ENCODE measurements around the gene CLCN1.
"Not testable (repeated sequence)": the region's sequence is repeated elsewhere in the genome, so short reads cannot be mapped to it uniquely, and the experiment has no call there.

CLCN1 gene

DNA sequence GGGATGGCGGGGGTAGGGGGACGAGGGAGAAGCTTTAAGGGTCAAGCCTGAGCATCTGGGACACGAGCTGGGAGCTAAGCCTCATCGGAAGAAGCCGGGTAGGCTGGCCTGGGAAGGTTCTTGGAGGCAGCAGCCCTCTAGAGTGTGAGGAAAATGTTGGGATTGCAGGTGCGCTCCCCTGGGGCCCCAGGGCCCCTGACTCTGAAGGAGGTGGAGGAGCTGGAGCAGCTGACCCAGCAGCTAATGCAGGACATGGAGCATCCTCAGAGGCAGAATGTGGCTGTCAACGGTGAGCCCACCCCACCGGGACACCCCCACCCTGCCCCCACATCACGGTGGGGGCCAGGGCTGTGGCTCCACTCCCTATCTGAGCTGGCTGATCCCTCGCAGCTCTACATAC, 72.1 kb downstream of the CLCN1 start:
- DNase-seq: no peak

DNA sequence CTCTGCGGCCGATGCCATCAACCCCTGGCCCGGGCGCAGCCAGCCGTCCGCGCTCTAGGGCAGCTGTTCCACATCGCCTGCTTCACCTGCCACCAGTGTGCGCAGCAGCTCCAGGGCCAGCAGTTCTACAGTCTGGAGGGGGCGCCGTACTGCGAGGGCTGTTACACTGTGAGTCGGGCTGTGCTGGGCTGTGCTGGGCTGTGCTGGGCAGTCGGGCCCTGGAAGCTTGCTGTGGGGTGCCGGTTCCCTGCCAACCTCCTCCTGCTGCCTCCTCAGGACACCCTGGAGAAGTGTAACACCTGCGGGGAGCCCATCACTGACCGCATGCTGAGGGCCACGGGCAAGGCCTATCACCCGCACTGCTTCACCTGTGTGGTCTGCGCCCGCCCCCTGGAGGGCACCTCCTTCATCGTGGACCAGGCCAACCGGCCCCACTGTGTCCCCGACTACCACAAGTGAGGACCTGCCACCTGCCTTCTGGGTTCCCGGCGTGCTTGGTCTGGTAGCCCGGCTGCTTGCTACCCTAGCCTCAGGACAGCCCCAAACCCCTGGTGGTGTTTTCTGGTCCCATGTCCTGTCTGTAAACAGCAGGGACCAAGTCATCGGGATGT, 72.7 kb downstream of the CLCN1 start:
- DNase-seq: no peak

DNA sequence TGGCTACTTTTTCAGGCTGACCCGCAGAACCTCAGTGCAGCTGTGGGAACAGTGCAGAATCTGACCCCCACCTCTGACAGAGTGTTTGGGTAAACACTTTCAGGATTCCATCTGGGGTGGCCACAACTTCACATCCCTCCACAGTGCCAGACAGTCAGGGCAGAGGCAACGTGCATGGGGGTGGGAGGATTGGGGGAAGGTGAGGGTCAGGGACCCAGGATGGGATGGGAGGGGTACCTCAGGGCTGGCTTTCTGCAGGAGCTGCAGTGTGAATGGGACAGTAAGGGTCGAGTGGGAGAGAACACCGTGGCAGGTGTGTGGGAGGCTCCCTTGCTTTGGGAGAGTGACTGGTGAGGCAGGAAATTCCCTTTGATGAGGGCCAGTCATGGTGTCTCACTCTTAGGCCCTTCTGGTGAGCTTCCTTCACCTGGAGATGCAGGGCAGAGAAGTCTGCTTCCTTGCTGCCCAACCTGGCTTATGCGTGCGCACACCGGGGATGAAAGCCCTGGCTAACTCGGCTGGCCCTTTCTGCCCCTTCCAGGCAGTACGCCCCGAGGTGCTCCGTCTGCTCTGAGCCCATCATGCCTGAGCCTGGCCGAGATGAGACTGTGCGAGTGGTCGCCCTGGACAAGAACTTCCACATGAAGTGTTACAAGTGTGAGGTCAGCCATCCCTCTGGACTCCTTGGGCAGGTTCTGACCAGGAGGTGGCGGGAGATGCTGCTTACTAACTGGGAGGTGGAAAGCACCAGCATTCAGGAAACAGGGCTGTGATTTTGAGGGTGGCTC, 73.6 kb downstream of the CLCN1 start:
- no peak for DNase-seq

DNA sequence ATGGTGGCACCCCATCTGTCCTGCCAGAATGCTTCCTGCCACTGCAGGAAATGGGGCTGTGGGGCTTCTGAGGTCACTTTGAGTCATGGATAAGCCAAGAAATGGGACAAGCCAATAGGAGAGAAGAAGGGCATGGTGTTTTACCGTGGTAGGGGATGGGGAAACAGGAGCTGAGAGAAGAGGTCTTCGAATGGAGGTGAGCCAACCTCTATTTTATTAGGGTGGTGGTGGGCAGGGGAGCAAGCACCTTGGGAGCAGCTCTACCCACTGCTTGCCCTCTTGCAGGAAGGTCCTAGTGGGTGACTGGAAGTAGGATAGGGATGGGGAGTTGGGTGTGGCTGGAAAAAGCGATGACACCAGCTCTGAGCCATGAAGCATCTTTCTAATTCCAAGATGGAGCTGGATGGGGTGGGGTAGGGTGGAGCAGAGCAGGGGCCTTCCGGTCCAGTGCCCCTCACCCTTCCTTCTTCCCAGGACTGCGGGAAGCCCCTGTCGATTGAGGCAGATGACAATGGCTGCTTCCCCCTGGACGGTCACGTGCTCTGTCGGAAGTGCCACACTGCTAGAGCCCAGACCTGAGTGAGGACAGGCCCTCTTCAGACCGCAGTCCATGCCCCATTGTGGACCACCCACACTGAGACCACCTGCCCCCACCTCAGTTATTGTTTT, 74.3 kb downstream of the CLCN1 start:
- DNase-seq: no peak

DNA sequence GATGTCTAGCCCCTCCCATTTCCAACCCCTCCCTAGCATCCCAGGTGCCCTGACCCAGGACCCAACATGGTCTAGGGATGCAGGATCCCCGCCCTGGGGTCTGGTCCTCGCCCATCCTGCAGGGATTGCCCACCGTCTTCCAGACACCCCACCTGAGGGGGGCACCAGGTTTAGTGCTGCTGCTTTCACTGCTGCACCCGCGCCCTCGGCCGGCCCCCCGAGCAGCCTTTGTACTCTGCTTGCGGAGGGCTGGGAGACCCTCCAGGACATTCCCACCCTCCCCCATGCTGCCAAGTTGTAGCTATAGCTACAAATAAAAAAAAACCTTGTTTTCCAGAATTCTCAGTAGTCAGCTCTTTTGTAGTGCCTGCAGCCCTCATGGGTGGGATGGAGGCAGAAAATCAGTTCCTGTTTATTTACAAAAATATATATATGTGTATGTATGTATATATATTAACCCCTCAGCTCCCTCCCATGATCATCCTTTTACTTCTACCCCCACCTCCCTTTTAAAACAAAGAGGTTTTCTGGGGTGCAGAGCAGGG, 74.9 kb downstream of the CLCN1 start:
- no peak for DNase-seq

DNA sequence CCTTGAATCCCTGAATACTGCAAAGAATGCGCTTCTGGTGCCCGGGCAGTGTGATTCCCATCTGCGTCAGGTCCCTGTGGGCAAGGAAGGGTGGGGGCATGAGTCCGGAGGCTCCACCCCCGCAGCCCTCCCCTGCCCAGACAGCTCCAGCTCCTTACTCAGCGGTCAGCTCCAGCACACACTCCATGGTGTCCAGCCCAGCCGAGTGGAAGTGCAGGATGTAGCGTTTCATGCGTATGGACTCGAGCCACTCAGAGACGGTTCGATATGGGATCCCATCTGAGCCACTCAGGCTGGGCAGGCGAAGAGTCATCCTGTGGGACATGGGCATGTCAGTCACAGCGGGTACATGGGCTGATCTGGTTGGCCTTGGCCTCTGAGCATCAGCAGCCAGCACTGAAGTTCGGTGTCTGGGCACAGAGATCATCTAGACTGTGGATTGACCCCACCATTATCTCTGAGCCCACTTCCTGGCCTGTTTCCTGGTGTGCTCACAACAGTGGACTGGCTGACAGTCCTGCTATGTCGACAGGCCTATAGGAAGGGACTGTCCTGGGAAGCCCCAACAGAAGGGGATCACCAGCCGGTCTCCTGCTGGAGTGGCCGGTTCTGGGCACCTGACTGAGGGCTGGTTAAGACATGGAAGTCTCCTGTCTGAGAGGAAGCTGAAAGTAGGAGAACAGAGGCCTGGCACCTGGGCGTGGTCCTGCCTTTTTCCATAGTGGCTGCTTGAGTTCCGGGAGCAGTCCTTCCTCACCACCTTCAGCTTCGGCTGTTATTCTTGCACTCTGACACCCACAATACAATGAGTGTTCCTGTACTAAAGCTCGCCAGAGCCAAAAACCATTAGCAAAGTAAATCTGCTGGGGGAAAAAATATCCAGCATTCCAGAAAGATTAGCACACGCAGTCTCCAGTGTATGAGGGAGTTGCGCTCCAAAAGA, 75.8 kb downstream of the CLCN1 start:
- peak; percentile 64 for DNase-seq

DNA sequence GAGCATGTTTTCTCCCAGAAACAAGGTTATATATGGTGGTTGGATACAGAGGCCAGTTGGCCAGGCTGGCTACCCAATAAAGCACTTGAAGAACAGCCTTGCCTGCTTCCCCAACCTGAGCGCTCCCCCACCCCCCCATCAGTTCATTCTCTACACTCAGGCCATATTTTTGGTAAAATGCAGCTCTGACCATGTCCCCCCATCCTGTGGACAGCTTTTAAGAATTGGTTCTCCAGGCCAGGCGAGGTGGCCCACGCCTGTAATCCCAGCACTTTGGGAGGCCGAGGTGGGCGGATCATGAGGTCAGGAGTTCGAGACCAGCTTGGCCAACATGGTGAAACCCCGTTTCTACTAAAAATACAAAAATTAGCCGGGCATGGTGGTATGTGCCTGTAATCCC, 76.5 kb downstream of the CLCN1 start:
- not testable (repeated sequence) for DNase-seq

DNA sequence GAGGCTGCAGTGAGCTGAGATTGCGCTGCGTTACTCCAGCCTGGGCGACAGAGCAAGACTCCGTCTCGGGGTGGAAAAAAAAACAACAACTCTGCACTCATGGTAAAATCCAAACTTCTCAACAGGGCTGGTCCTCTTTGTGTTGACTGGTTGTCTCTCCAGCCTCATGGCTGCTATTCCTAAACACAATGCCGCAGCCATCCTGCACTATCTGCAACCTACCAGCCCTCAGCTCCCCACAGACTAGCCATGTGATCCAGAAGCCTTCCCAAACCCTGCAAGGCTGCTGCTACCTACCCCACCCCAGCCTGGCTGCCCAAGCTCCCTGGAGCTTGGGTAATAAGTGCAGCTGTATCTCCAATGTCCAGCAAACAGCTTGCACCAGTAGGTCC, 77.0 kb downstream of the CLCN1 start:
- no peak for DNase-seq

DNA sequence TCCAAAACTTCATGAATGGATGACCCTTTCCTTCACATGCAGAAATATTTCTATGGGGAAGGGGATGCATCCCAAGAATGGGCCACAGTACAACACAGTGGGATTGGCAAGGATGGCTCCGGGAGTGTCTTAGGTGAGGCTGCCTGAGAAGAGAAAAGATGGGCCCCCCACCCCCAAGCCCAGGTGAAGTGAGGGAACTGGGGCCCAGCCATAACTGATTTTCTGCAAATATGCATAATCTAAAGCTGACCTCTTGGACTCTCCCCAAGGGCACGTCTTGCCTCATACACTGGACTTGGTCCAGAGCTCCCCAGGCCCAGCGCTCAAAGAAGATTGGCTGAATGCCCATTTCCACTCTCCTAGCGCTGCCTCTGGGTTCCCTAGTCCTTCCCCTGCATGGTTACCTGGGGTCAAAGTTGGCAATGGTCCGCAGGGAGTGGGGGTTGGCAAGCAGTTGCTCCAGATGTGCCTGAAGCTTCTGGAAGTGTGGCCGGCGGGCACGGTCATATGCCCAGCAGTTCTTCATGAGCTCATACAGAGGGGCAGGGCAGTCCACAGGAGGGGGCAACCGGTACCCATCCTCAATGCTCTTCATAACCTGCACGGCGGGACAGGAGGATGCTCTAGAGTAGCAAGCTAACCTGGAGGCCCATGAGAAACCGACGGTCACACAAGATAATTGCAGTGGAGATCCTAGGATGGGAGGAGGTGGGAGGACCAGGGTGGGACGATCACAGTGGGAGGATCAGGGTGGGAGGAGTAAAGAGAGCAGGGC, 77.5 kb downstream of the CLCN1 start:
- DNase-seq: no peak

DNA sequence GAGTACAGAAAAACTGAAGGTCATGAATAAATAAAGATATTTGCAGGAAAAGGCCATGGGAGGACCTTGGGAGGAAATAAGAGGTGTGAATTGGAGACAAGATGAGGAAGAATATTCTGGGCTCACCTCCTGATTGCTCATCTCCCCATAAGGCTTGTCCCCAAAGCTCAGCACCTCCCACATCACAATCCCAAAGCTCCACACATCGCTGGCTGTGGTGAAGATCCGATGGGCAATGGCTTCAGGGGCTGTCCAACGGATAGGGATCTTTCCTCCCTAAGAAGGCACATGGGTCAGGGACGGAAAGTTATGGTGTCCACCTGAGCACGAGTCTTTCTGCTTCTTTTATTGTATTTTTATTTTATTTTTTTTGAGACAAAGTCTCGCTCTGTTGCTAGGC, 78.2 kb downstream of the CLCN1 start:
- no peak for DNase-seq

DNA sequence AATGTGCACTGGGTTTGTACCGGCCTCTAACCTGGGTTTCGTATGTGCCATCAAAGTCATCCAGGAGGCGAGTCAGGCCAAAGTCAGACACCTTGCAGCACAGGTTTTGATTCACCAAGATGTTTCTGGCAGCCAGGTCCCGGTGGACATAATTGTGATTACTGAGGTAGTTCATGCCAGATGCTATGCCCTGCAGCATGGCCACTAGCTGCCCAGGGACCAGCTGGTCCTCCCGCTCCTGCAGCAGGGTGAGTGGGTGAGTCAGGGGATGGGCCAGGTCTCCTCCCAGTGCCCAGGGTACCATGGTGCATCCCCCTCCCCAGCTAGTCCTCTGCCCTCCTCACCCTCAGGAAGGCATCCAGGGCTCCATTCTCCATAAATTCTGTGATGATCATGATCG, 78.9 kb downstream of the CLCN1 start:
- no peak for DNase-seq

DNA sequence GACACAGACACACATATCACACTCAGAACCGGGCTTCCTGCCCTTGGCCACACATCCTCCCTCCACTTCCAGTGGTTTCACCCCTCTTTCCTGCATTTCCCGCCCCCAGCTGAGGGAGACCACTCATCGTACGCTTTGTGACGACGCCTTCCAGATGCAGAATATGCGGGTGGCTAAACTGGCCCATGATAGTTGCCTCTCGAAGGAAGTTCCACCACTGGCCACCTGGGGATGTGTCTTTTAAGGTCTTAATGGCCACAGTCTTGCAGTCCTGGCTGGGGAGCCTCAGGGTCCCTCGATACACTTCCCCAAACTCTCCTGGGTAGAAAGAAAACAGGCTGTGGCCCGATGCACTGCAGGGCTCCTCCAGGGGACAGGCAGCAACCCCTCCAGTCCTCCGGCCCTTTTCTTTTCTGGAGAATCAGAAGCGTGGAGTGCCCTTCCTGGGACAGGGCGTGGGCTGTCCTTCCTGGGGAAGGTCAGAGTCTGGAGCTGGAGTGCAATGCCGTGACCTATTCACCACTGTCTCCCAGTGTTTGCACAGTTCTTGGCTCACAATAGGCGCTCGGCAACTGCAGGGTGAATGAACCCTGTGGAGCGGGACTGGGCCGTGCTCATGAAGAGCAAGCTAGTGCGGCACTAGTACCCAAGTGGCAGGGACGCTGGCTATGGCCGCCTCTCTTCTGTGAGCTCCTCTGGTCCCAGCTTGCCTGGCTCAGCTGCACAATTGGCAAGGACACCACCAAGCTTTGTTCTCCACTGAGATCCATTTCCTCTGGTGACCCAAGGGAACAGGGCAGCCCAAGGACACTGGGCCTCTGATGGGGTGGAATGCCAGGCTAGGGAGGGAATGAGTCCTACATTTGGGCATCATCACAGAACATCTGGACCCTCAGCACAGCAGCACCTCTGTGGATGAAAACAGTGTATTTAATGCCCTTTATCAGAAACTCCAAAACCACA, 79.6 kb downstream of the CLCN1 start:
- no peak for DNase-seq

DNA sequence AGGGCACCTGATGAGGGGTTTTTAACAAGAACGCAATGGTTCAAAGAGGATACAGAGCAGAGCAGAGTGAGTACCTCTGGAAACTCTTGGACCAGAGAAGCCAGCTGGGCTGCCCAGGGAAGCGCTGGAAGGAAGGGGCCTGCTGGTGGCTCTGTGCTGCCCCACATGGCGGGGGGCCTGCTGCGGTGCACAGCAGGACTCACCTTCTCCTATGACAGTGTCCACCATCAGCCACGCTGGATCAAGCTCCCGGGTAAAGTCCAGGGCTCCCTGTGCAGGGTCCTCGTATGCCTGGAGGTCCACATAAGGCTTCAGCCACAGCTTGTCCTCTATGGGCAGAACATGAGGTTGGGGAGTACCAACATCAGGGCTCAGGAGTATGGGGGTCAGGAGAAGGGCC, 80.3 kb downstream of the CLCN1 start:
- no peak for DNase-seq

DNA sequence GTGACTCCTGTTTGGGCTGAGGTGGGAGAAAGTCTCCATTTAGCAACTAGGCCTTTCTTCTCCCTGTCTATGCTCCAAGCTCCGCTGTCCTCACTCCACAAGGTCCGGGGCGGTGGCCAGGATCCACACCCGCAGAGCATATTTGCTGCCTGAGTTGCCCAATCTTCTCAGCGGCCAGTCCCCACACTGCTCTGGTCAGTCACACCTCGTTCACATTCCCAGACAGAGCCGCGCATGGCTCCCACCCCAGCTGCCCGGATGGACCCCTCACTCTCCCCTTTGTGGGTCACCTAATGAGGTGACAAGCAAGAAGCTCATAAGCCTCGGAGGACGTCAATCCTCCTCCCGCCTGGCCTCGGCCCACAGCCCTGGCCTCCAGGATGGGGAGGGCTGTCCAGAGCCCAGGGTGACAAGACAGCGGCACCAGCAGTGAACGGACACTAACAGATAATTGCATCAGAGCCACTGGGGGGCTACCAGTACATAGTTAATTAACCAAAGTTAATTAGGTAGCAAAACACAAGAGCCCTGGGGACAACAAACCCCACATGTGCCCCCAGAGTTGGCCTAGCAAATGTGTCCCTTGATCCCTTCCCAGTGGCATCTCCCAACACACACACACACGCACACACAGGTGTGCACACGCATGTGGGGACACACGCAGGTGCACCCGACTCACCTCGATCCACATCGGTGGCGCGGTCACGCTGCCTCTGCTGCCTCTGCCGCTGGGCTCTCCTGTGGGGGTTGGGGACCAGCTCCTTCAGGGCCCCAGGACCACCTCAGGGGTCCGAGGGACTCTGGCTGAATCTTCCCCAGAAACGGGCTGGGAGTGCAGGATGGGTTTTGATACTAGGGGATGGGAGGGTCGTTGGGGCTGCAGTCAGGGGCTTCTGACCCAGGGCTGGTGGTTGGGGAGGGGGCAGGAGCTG, 81.0 kb downstream of the CLCN1 start:
- DNase-seq: no peak

DNA sequence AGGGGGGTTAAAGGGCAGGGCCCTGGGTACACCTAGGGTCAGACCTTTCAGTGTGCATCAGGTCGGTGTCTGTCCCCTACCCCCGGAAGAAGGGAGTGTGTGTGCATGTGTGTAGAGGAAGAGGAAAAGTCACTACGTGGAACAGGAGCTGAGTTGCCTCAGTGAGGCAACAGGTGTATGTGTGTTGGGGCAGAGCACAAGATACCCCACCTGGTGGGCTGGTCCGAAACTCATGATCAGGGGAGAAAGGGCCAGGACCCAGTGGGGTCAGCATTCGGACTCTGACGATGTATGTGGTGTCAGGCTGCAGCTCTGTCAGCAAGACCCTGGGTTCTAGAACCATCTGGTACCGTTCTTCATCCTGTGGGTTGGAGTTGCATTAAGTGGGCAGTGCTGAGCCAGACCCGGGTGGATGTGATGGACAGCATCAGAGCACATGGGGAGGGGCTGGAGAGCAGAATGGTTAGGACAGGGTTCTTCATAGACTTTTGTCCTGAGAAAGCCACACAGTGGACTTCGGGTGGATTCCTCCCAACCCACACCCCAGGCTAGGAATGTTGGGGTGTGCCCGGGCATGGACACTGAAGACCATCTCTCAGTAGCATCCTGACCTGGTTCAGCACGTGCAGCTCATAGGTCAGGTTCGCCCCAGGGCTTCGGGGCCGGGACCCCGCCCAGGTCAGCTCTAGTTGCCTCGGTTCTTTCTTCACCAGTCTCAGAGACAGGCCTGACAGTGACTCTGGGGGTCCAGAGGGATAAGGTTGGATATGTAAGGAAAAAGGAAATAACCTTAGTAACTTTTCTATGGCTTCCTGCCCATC, 82.0 kb downstream of the CLCN1 start:
- DNase-seq: no peak

DNA sequence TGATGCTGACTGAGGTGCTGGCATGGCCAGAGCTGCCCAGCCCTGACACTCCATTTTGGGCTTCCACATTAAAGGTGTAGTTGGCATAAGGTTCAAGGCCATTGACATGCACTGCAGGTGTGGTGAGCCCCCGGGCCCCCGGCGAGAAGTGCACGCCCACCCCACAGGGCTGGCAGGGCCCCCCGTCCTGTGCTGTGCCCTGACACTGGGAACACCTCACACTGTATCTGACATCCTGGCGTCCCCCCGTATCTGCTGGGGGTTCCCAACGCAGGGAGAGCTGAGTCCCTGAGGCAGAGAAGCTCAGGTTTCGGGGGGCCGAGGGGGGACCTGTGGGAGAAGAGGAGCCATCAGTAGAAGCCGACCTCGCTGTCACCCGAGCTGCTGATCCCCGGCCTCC, 82.7 kb downstream of the CLCN1 start:
- DNase-seq: no peak

DNA sequence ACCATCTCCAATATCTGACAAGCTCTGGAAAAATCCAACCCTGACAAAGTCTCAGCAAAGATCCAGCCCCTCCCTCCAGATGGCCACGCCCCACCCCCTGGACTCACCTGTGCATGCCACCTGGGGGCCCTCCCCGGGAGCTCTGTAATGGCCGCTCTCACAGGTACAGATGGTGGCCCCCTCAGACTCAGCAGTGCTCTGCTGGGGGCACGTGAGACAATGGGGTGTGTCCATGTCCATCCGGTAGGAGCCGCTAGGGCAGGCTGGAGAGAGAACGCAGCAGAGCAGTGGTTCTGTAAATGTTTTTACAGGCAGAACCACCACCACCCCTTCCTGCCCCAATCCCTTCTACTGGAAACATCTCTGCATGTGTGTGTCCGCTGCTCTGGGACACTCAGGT, 83.2 kb downstream of the CLCN1 start:
- no peak for DNase-seq

DNA sequence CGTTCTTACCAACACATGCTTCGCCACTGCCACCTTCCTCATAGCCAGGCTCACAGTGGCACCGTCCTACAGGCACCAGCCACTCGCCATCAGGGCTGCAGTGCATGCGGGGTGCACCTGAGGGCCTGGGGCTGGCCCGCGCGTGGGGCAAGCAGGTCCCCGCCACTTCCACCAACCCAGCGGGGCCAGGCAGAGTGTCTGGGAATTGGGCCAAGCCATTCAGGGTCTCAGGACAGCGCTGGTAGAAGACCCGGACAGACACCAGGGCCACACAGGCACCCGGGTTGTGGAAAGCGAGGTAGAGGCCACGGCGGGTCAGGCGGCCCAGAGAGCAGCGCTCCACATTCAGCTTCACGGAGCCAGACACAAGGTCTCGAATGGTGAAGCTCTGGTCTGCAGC, 83.7 kb downstream of the CLCN1 start:
- no peak for DNase-seq

DNA sequence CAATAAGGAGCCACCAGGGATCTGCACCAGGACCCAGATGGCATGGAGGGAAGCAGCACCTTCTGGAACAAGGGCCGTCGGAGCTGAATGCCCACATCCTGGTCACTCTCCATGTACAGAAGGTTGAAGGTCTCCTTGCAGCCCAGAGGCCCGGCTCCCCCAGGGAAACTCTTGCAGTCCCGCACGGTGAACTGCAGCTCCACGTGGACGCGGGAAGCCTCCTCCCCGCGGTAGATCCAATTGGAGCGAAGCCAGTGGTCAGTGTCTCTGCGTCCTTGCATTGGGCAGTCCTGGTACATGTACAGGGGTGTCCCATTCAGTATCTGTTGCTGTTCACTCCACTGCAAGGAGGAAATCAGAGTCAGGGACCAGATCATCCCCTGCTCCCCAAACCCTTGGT, 85.4 kb downstream of the CLCN1 start:
- no peak for DNase-seq
